ENCODE measurements around the gene PHB1.
A peak's percentile ranks its signal among the peaks of the same experiment; 100 is the strongest.

PHB1 gene

GRCh38 chr17:49438436-49439278 lies 24.0 kb upstream of the PHB1 start:
- no peak for DNase-seq (ENCODE audit: low read depth, low spot score)
- ChIA-PET CTCF (interaction anchor here (0.7 to 11.6 kb wide), 7 partner anchors 13 to 122 kb away, joined by 3 to 376 read pairs (median 6); no protein-coding TSS in a partner anchor), POLR2A (no interaction called here)
- TF ChIP-seq CTCF (IDR thresholded peaks at IDR 0.05; ENCODE audit: insufficient read depth, low read length, missing control alignments) = no peak
- H3K4me3 ChIP-seq (ENCODE audit: low read depth, low read length) = no peak overlapping the region

GRCh38 chr17:49437696-49438435 lies 23.2 kb upstream of the PHB1 start:
- DNase-seq (ENCODE audit: low read depth, low spot score) = no peak
- POLR2A ChIA-PET = no interaction called here
- no peak for TF ChIP-seq CTCF (IDR thresholded peaks at IDR 0.05; ENCODE audit: insufficient read depth, low read length, missing control alignments)
- no peak overlapping the region for H3K4me3 ChIP-seq (ENCODE audit: low read depth, low read length)
- CTCF ChIA-PET = interaction anchor here (1.1 to 11.6 kb wide), 8 partner anchors 12 to 123 kb away, joined by 3 to 376 read pairs (median 6); no protein-coding TSS in a partner anchor

- no peak for TF ChIP-seq CTCF (IDR thresholded peaks at IDR 0.05; ENCODE audit: insufficient read depth, low read length, missing control alignments)
- DNase-seq (ENCODE audit: low read depth, low spot score) = no peak
- POLR2A ChIA-PET = no interaction called here
- H3K4me3 ChIP-seq (ENCODE audit: low read depth, low read length) = no peak overlapping the region
- CTCF ChIA-PET = interaction anchor here (0.8 to 11.6 kb wide), 21 partner anchors 8 to 286 kb away, joined by 3 to 376 read pairs (median 7); no protein-coding TSS in a partner anchor
These were observed 21.5 kb upstream of the PHB1 start for GRCh38 chr17:49436174-49436573.

- ChIA-PET POLR2A (no interaction called here), CTCF (interaction anchor here (0.8 to 11.6 kb wide), 31 partner anchors 8 to 286 kb away, joined by 3 to 376 read pairs (median 5); partner anchors contain the start of gene NXPH3)
- no peak for TF ChIP-seq CTCF (IDR thresholded peaks at IDR 0.05; ENCODE audit: insufficient read depth, low read length, missing control alignments)
- no peak for DNase-seq (ENCODE audit: low read depth, low spot score)
- no peak overlapping the region for H3K4me3 ChIP-seq (ENCODE audit: low read depth, low read length)
These were observed 21.0 kb upstream of the PHB1 start for GRCh38 chr17:49435671-49436029.

- no peak overlapping the region for H3K4me3 ChIP-seq (ENCODE audit: low read depth, low read length)
- POLR2A ChIA-PET = no interaction called here
- peak; percentile 70 for TF ChIP-seq CTCF (IDR thresholded peaks at IDR 0.05; ENCODE audit: insufficient read depth, low read length, missing control alignments)
- CTCF ChIA-PET = interaction anchor here (0.8 to 11.6 kb wide), 38 partner anchors 9 to 141 kb away, joined by 3 to 376 read pairs (median 4); partner anchors contain the start of genes NXPH3 and PHB1
- no peak for DNase-seq (ENCODE audit: low read depth, low spot score)
These were observed 20.4 kb upstream of the PHB1 start for GRCh38 chr17:49434821-49435670.
